ENCODE results near the gene KRTAP5-5. TPM values are rescaled to one million over a fixed set of nuclear protein-coding genes. Genes with fewer than 3 reads are reported as not detected.
"Not testable (repeated sequence)": the region's sequence is repeated elsewhere in the genome, so short reads cannot be mapped to it uniquely, and the experiment has no call there.

KRTAP5-5 gene
- total and polyA plus RNA-seq, 10 of the 15 experiments (the other 5 are each of a cell fraction or from before 2014, with no cell fraction given), result not detected

GRCh38 chr11:1605923-1606322 is 23.7 kb upstream of the KRTAP5-5 start:
- TF ChIP-seq SKIL (IDR thresholded peaks at IDR 0.05; ENCODE audit: low read depth, poor library complexity, severe bottlenecking), result peak; percentile 44
- 0 out of 3 replicates have a peak, but pooled peaks of 1 of the 2 experiments have one; percentile 39 for TF ChIP-seq EGR1 (IDR thresholded peaks at IDR 0.05; ENCODE audit: borderline replicate concordance in 1 of 2, low read depth in 2 of 2, low read length in 2 of 2)
- 0 out of 2 replicates have a peak, but pooled peaks have one; percentile 24 for TF ChIP-seq HDGF (IDR thresholded peaks at IDR 0.05)
- peak in 1 of 2 experiments; percentile 86; a peak in 1 of 4 replicates for TF ChIP-seq ETV6 (conservative IDR thresholded peaks at IDR 0.05 in 1 of 2, IDR thresholded peaks at IDR 0.05 in 1 of 2; ENCODE audit: borderline replicate concordance in 1 of 2, low read depth in 1 of 2)
- peak; percentile 47; the same call in 1 of the 2 replicates for TF ChIP-seq SPI1 (IDR thresholded peaks at IDR 0.05; ENCODE audit: borderline replicate concordance, insufficient read depth, low read depth, low read length)
- H3K9ac ChIP-seq (ENCODE audit: control insufficient read depth, insufficient read depth, low read length); SMC1A ChIA-PET (ENCODE audit: uncharacterized antibody, unreplicated experiment); H3K27ac ChIP-seq (ENCODE audit: control insufficient read depth, insufficient read depth); POLR2A ChIA-PET; RAD21 ChIA-PET (ENCODE audit: unreplicated experiment); H3K79me2 ChIP-seq (ENCODE audit: control insufficient read depth, insufficient read depth, low read length); H3K9me3 ChIP-seq (replicated peaks; ENCODE audit: control insufficient read depth, insufficient read depth, low read length); H2AFZ ChIP-seq (ENCODE audit: control insufficient read depth, low read depth, low read length); H3K4me1 ChIP-seq (ENCODE audit: control insufficient read depth, insufficient read depth, low read length); BruUV-seq (replicated peaks); intact Hi-C loops (cut with micrococcal nuclease; ENCODE audit: unreplicated experiment); H4K20me1 ChIP-seq (ENCODE audit: control insufficient read depth, insufficient read depth); H3K27me3 ChIP-seq (replicated peaks in 1 of 2; ENCODE audit: control insufficient read depth in 2 of 2, insufficient read depth in 2 of 2, low read length in 1 of 2); in situ Hi-C loops (cut with MboI); H3K36me3 ChIP-seq (ENCODE audit: control insufficient read depth in 2 of 2, insufficient read depth in 2 of 2, low read length in 1 of 2); H3K4me3 ChIP-seq: not testable (repeated sequence)
- WGBS (ENCODE audit: insufficient coverage, insufficient replicate concordance, low lambda C conversion rate, missing lambda C conversion rate), result 1% methylated on average over 13 of the region's 13 CpGs
- ATAC-seq (peak; percentile 100), DNase-seq (ENCODE audit: low read depth, low spot score) (peak; percentile 30), FAIRE-seq (peak; percentile 96)
- H3K4me2 ChIP-seq (ENCODE audit: control insufficient read depth, insufficient read depth), result peak overlapping the region; percentile 19; the same call in 1 of the 2 replicates
- CTCF ChIA-PET, result interaction anchor here (1.5 kb wide), 1 partner anchor 11 kb away, joined by 4 read pairs; no protein-coding TSS in a partner anchor

GRCh38 chr11:1607156-1607845 is 22.3 kb upstream of the KRTAP5-5 start:
- H3K36me3 ChIP-seq (ENCODE audit: control insufficient read depth in 2 of 2, insufficient read depth in 2 of 2, low read length in 1 of 2); H3K27me3 ChIP-seq (replicated peaks in 1 of 2; ENCODE audit: control insufficient read depth in 2 of 2, insufficient read depth in 2 of 2, low read length in 1 of 2); H3K79me2 ChIP-seq (ENCODE audit: control insufficient read depth, insufficient read depth, low read length); H3K4me2 ChIP-seq (ENCODE audit: control insufficient read depth, insufficient read depth); H3K4me1 ChIP-seq (ENCODE audit: control insufficient read depth, insufficient read depth, low read length); BruUV-seq (replicated peaks); H4K20me1 ChIP-seq (ENCODE audit: control insufficient read depth, insufficient read depth); H3K9ac ChIP-seq (ENCODE audit: control insufficient read depth, insufficient read depth, low read length); FAIRE-seq; H3K27ac ChIP-seq (ENCODE audit: control insufficient read depth, insufficient read depth); H3K4me3 ChIP-seq; H3K9me3 ChIP-seq (replicated peaks; ENCODE audit: control insufficient read depth, insufficient read depth, low read length); intact Hi-C loops (cut with micrococcal nuclease; ENCODE audit: unreplicated experiment); CTCF ChIA-PET; in situ Hi-C loops (cut with MboI); DNase-seq (ENCODE audit: low read depth, low spot score); ATAC-seq; SMC1A ChIA-PET (ENCODE audit: uncharacterized antibody, unreplicated experiment); H2AFZ ChIP-seq (ENCODE audit: control insufficient read depth, low read depth, low read length): not testable (repeated sequence)
- ChIA-PET POLR2A (interaction anchor here (0.7 kb wide), 1 partner anchor 404 kb away, joined by 3 read pairs; no protein-coding TSS in a partner anchor), RAD21 (ENCODE audit: unreplicated experiment) (interaction anchor here (0.7 kb wide), 1 partner anchor 86 kb away, joined by 3 read pairs; no protein-coding TSS in a partner anchor)
- WGBS (ENCODE audit: insufficient coverage, insufficient replicate concordance, low lambda C conversion rate, missing lambda C conversion rate), result 49% methylated on average over 17 of the region's 18 CpGs

- H3K4me3 ChIP-seq; ATAC-seq; H4K20me1 ChIP-seq (ENCODE audit: control insufficient read depth, insufficient read depth); FAIRE-seq; H3K36me3 ChIP-seq (ENCODE audit: control insufficient read depth in 2 of 2, insufficient read depth in 2 of 2, low read length in 1 of 2); H3K4me1 ChIP-seq (ENCODE audit: control insufficient read depth, insufficient read depth, low read length); CTCF ChIA-PET; H2AFZ ChIP-seq (ENCODE audit: control insufficient read depth, low read depth, low read length); H3K27ac ChIP-seq (ENCODE audit: control insufficient read depth, insufficient read depth); H3K27me3 ChIP-seq (replicated peaks in 1 of 2; ENCODE audit: control insufficient read depth in 2 of 2, insufficient read depth in 2 of 2, low read length in 1 of 2); BruUV-seq (replicated peaks); in situ Hi-C loops (cut with MboI); H3K79me2 ChIP-seq (ENCODE audit: control insufficient read depth, insufficient read depth, low read length); SMC1A ChIA-PET (ENCODE audit: uncharacterized antibody, unreplicated experiment); intact Hi-C loops (cut with micrococcal nuclease; ENCODE audit: unreplicated experiment); H3K9ac ChIP-seq (ENCODE audit: control insufficient read depth, insufficient read depth, low read length); H3K9me3 ChIP-seq (replicated peaks; ENCODE audit: control insufficient read depth, insufficient read depth, low read length); DNase-seq (ENCODE audit: low read depth, low spot score); H3K4me2 ChIP-seq (ENCODE audit: control insufficient read depth, insufficient read depth): not testable (repeated sequence)
- POLR2A ChIA-PET, result interaction anchor here (0.7 kb wide), 1 partner anchor 405 kb away, joined by 3 read pairs; no protein-coding TSS in a partner anchor
- RAD21 ChIA-PET (ENCODE audit: unreplicated experiment), result interaction anchor here (0.7 kb wide), 1 partner anchor 87 kb away, joined by 3 read pairs; no protein-coding TSS in a partner anchor
- WGBS (ENCODE audit: insufficient coverage, insufficient replicate concordance, low lambda C conversion rate, missing lambda C conversion rate), result 7% methylated on average over 5 of the region's 5 CpGs
Observed at GRCh38 chr11:1607901-1608300, 21.7 kb upstream of the KRTAP5-5 start.
